Nephron (organoid): ENCODE results near the gene OGDHL.

Experiments
- H3K27ac Mint-ChIP-seq, 3 experiments: 2 replicates each; pipeline ENCODE4 v1.8.0; 2020; ENCODE audit warnings: mixed read lengths in 3 of 3, mild to moderate bottlenecking in 2 of 3, moderate library complexity in 1 of 3
- H3K27me3 Mint-ChIP-seq: 2 replicates; pipeline ENCODE4 v1.8.0; 2021; ENCODE audit warnings: low read depth, mild to moderate bottlenecking, moderate library complexity, mixed read lengths
- H3K36me3 Mint-ChIP-seq: 2 replicates; pipeline ENCODE4 v1.8.0; 2020; ENCODE audit warnings: low read depth, mixed read lengths
- H3K4me1 Mint-ChIP-seq: 2 replicates; pipeline ENCODE4 v1.8.0; 2020; ENCODE audit warnings: mixed read lengths
- H3K4me3 Mint-ChIP-seq, 3 experiments: 2 replicates each; pipeline ENCODE4 v1.8.0; 2020; ENCODE audit warnings: mild to moderate bottlenecking in 3 of 3, mixed read lengths in 3 of 3, moderate library complexity in 2 of 3
- H3K9me3 Mint-ChIP-seq: 2 replicates; pipeline ENCODE4 v1.8.0; 2020; ENCODE audit warnings: mixed read lengths
- TF ChIP-seq, protein P1 (sequence below), 3 experiments: fragments of 200-600 bp; sonication (generic); IDR thresholded peaks; one replicate each; pipeline ENCODE4 v1.5.0; 2021; ENCODE audit warnings: antibody characterized with exemption in 3 of 3; ENCODE audit not compliant: unreplicated experiment in 3 of 3

The OGDHL gene

GRCh38 chr10:49768731-49769130 is 6.6 kb upstream of the OGDHL start:
- TF ChIP-seq, protein P1, sequence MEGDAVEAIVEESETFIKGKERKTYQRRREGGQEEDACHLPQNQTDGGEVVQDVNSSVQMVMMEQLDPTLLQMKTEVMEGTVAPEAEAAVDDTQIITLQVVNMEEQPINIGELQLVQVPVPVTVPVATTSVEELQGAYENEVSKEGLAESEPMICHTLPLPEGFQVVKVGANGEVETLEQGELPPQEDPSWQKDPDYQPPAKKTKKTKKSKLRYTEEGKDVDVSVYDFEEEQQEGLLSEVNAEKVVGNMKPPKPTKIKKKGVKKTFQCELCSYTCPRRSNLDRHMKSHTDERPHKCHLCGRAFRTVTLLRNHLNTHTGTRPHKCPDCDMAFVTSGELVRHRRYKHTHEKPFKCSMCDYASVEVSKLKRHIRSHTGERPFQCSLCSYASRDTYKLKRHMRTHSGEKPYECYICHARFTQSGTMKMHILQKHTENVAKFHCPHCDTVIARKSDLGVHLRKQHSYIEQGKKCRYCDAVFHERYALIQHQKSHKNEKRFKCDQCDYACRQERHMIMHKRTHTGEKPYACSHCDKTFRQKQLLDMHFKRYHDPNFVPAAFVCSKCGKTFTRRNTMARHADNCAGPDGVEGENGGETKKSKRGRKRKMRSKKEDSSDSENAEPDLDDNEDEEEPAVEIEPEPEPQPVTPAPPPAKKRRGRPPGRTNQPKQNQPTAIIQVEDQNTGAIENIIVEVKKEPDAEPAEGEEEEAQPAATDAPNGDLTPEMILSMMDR (IDR thresholded peaks at IDR 0.05; ENCODE audit: unreplicated experiment in 3 of 3) = no peak
- Mint-ChIP-seq H3K27me3 (peaks cover 10% of the 10 kb centered on the region), H3K9me3 (peaks cover 9% of the 10 kb centered on the region), H3K4me1 (no peaks in the 10 kb centered on the region), H3K4me3 (no peak overlapping the region), H3K36me3 (no peaks in the 10 kb centered on the region), H3K27ac (no peak overlapping the region)

- TF ChIP-seq, protein P1 (IDR thresholded peaks at IDR 0.05; ENCODE audit: unreplicated experiment in 3 of 3) = no peak
- Mint-ChIP-seq H3K4me3 (no peak overlapping the region), H3K36me3 (no peaks in the 10 kb centered on the region), H3K27ac (no peak overlapping the region), H3K9me3 (peaks cover 9% of the 10 kb centered on the region), H3K27me3 (peaks cover 14% of the 10 kb centered on the region), H3K4me1 (no peaks in the 10 kb centered on the region)
Observed at GRCh38 chr10:49768329-49768728, 6.2 kb upstream of the OGDHL start.

- H3K27me3 Mint-ChIP-seq = peaks cover 17% of the 10 kb centered on the region
- H3K36me3 Mint-ChIP-seq = no peaks in the 10 kb centered on the region
- H3K9me3 Mint-ChIP-seq = peaks cover 9% of the 10 kb centered on the region
- H3K4me1 Mint-ChIP-seq = no peaks in the 10 kb centered on the region
- TF ChIP-seq, protein P1 (IDR thresholded peaks at IDR 0.05; ENCODE audit: unreplicated experiment in 3 of 3) = no peak
- no peak overlapping the region for H3K27ac Mint-ChIP-seq
- H3K4me3 Mint-ChIP-seq = no peak overlapping the region
Observed at GRCh38 chr10:49767752-49768151, 5.6 kb upstream of the OGDHL start.

DNA sequence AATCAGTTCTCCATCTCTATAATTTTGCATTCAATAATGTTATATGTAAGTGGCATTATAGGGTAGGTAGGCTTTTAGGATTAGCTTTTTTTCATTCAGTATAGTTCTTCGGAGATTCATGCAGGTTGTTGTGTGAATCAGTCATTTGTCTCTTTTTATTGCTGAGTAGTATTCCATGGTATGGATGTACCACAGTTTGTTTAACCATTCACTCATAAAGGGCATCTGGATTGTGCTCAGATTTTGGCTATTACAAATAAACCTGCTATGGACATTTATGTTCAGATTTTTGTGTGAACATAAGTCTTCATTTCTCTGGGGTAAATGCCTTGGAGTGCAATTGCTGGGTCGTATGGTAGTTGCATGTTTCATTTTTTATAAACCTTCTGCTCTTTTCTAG is 4.4 kb upstream of the OGDHL start:
- H3K4me3 Mint-ChIP-seq = no peak overlapping the region
- no peaks in the 10 kb centered on the region for H3K36me3 Mint-ChIP-seq
- H3K27me3 Mint-ChIP-seq = peaks cover 20% of the 10 kb centered on the region
- peaks cover 9% of the 10 kb centered on the region for H3K9me3 Mint-ChIP-seq
- TF ChIP-seq, protein P1 (IDR thresholded peaks at IDR 0.05; ENCODE audit: unreplicated experiment in 3 of 3) = no peak
- no peaks in the 10 kb centered on the region for H3K4me1 Mint-ChIP-seq
- H3K27ac Mint-ChIP-seq = no peak overlapping the region

- no peaks in the 10 kb centered on the region for H3K4me1 Mint-ChIP-seq
- H3K36me3 Mint-ChIP-seq = no peaks in the 10 kb centered on the region
- TF ChIP-seq, protein P1 (IDR thresholded peaks at IDR 0.05; ENCODE audit: unreplicated experiment in 3 of 3) = no peak
- H3K27ac Mint-ChIP-seq = no peak overlapping the region
- peaks cover 26% of the 10 kb centered on the region for H3K27me3 Mint-ChIP-seq
- H3K9me3 Mint-ChIP-seq = peaks cover 9% of the 10 kb centered on the region
- H3K4me3 Mint-ChIP-seq = peak overlapping the region; percentile 75 to 81 (median 75)
Observed at GRCh38 chr10:49762566-49762877, 399 bp upstream of the OGDHL start.

- TF ChIP-seq, protein P1 (IDR thresholded peaks at IDR 0.05; ENCODE audit: unreplicated experiment in 3 of 3) = no peak
- Mint-ChIP-seq H3K27me3 (peaks cover 28% of the 10 kb centered on the region), H3K36me3 (no peaks in the 10 kb centered on the region), H3K27ac (no peak overlapping the region), H3K4me3 (peak overlapping the region; percentile 64 to 75 (median 72)), H3K9me3 (peaks cover 1% of the 10 kb centered on the region), H3K4me1 (no peaks in the 10 kb centered on the region)
Observed at GRCh38 chr10:49761201-49761788, 828 bp downstream of the OGDHL start.
